GM21737 (cell line): Measurements from ENCODE around the gene ATP2B2.
"Not testable (repeated sequence)": the region's sequence is repeated elsewhere in the genome, so short reads cannot be mapped to it uniquely, and the experiment has no call there.

ENCODE experiments used
- ATAC-seq: cut with Tn5 transposase; IDR thresholded peaks from one replicate; pipeline ENCODE4 v1.9.1; 2021; ENCODE audit warnings: mild to moderate bottlenecking, moderate library complexity; ENCODE audit not compliant: unreplicated experiment

ATP2B2 gene

GRCh38 chr3:10505050-10505790, at the start of gene ATP2B2:
Gene ATP2B2, minus strand, starts transcription at chr3:10505586. Its CDS starts 56,043 bp downstream, at chr3:10449543.
- no peak for ATAC-seq

GRCh38 chr3:10554746-10555145, 49.4 kb upstream of the ATP2B2 start:
- ATAC-seq: no peak

DNA sequence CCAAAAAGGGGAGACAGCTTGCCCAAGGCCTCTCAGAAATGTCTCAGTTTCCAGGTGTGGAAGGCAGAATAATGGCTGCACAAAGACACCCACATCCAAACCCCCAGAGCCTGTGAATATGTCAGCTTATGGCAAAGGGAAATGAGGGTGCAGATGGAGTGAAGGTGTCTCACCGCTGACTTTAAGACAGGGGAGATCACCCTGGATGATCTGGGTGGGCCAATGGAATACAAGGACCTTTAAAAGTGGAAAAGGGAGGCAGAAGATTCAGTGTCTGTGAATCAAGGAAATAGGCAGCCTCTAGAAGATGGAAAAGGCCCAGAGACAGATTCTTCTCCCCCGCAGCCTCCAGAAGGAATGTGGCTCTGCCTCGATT, 48.8 kb upstream of the ATP2B2 start:
- ATAC-seq: no peak

DNA sequence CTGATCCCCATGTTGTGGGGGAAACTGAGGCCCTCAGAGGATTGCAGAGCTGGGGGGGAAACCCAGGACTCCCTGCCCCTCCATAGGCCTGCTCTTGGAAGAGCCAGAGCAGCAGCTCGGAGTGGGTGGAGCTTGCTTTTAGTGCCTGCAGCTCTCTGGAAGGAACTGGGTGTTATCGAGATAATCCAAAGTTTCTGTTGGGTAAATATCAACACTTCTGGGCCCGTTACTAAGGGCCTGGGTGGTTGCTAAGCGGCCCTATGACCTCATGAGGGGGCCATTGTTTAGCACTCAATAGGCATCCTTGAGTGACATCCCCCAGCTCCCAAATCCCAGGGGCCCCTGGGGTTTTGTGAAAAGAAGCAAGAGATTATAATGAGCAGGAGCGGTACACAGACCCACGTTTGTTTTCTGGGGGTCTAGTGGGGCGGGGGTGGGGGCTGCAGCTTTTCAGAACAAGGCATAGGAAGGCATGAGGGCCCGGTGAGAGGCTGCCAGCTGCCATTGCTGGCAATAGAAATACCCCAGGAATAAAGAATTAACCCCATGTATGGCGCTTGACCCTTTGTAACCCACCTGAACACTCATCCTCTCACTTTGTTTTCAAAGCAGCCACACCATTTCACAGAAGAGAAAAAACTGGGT, 48.3 kb upstream of the ATP2B2 start:
- ATAC-seq: no peak

DNA sequence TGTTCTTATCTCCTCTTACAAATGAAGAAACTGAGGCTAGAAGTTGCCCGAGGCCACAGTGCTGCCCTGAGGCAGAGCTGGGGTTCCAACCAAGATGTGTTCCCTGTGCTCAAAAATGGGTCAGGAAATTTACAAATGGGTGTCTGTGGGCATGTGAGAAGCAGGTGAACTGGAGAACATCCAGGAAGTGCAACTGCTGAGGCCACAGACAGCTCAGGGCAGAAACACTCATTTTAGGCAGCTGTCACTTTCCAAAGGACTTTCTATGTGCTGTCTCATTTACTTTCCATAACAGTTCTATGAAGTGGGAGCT, 47.2 kb upstream of the ATP2B2 start:
- no peak for ATAC-seq

DNA sequence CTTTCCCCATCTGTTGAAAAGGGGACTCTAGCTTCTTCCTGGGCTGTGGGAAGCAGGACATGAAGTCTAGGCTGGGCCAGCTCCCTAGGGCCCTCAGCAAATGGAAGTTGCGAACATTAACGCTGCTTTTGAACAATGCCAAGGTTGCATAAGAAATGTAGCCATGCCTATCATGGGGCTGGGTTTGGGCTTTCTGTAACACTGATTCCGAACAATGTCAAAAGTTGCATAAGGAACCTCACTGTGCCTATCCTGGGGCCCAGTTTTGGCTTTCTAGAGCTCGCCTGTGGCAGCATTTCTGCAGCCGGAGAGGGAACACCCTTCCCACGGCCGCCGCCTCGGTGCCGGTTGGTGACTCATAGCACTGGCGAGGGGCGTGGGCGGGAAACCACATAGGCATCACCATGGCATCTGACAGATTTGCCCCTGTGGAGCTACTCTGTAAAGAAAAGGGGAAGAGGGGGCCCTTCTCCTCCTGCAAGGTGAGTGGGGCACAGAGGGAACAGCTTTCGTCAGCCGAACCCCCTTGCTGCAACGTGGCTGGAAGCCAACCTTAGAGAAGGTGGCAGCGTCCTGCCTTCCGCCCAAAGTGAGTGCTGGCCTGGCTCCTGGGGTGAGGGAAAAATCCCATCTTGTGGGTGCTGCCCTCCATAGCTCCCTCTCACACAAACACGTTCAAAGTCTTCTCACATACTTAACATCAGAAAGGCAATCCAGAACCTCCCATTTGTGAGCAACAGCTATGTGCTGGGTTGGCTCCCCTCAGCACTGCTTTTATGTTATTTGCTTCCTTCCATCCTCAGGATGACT, 46.6 kb upstream of the ATP2B2 start:
- peak; percentile 53 for ATAC-seq

- ATAC-seq: no peak
These were observed 45.8 kb upstream of the ATP2B2 start for GRCh38 chr3:10551139-10551538.

GRCh38 chr3:10550705-10551104, 45.3 kb upstream of the ATP2B2 start:
- no peak for ATAC-seq

GRCh38 chr3:10549617-10550230, 44.3 kb upstream of the ATP2B2 start:
- no peak for ATAC-seq

DNA sequence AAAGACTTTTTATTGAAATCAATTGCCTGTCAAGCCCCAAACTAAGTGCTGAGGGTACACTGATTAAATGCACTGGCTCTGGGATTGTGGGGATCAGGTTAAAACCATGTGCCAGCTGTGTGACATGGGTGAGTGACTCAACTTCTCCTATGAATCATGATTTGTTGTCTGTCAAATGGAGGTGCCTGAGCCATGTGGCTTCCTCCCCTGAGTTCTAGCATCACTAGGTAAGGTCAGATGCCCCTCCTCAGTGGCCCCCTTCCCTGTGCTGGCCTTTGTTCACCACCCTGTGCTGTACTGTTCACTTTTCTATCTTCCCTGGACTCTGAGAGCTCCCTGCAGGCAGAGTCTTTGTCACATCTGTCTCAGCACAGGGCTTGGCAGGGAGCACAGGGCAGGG, 43.6 kb upstream of the ATP2B2 start:
- ATAC-seq: no peak

GRCh38 chr3:10547841-10548783, 42.7 kb upstream of the ATP2B2 start:
- no peak for ATAC-seq

DNA sequence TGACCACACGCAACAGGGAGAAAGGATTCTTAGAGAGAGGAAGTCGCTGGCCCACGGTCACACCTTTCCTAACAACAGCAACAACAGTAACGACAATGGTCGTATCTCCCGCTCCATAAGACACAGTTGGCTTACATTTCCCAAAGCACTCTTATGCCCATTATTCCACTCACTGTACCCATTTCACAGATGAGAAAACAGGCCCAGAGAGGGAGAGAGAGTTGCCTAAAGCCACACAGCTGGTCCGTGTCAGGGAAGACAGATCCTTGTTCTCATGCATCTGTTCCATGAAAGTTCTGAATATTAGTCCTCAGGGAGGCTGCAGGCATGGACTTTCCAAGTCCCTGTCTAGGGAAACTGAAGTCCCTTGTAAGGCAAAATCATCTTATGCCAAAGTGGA, 42.0 kb upstream of the ATP2B2 start:
- no peak for ATAC-seq

GRCh38 chr3:10546820-10547263, 41.5 kb upstream of the ATP2B2 start:
- no peak for ATAC-seq

GRCh38 chr3:10546181-10546624, 40.8 kb upstream of the ATP2B2 start:
- ATAC-seq: no peak

GRCh38 chr3:10542518-10542917, 37.1 kb upstream of the ATP2B2 start:
- no peak for ATAC-seq

- ATAC-seq: not testable (repeated sequence)
These were observed 35.0 kb upstream of the ATP2B2 start for GRCh38 chr3:10540347-10540746.

GRCh38 chr3:10534066-10534465, 28.7 kb upstream of the ATP2B2 start:
- ATAC-seq: no peak

GRCh38 chr3:10533737-10534023, 28.3 kb upstream of the ATP2B2 start:
- no peak for ATAC-seq

DNA sequence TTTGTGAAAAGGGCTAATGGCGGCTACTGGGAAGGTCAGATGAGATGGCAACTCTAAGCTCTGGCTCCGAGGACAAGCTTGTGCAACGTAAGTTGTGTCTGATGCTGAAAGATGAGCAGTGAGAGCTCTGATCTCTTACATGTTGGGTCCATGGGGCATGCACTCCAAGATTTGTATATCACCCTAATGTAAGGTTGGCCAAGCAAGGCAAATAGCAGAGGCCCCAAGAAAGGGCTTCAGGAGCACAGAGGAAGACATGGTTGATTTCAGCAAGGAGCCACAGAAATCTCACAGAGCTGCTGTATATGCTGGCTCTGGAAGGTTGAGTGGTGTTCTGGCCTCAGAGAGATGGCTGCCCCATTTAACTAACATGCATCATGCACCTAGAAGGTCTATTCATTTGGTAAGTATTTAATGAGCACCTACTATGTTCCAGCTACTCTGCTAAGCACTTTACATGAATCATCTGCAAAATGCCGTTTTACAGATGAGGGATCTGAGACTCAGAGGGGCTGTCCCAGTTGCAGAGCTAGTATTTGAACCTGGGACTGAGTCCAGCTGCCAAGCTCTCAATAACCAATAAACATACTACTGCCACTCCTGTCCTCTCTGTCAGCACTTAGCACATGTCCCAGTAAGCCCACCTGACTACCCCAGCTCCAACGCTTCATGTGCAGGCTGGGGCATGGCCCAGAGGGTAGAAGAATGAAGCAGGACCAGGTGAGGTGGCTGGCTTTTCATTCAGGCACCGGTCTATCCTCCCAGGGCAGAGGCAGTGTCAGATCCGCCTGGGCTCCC, 27.8 kb upstream of the ATP2B2 start:
- no peak for ATAC-seq

GRCh38 chr3:10531031-10531430, 25.6 kb upstream of the ATP2B2 start:
- ATAC-seq: no peak
